Measurements from ENCODE around the gene LPAR2. TPM values are rescaled to one million over a fixed set of nuclear protein-coding genes. Genes with fewer than 3 reads are reported as not detected.

The LPAR2 gene
- total RNA-seq, 1 experiment from 2014 or later = 26.6 TPM

DNA sequence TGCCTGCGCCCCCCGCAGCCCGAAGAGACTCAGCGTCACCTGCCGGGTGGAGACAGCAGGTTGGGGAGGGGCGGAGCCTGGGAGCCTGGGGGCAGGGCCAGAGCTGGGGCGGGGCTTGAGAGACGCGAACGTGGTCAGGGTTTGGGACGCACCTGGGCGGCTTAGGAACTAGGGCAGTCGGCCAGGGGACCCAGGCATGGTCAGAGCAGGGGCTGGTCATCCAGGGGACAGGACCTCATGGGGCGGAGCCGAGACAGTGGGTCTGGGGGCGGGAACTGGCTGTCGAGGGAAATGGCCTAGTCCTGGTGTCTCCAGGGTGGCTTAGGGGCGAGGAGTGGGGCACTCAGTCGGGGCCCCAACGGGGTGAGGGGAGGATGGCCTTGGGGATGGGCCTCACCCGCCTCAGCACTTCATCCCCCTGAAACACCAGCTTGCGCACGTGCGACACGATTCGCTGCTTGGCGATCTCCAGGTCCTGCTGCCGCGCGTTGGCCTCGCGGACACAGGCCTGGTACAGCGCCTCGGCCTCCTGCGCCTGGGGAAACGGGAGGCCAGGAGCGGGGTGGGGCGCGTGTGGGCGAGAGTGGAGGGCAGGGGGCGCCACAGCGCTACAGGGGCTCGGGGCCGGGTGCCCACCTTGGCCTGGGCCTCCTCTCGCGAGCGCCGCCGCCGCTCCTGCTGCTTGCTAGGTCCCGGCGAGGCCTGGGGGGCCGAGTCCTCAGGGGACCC, 9.7 kb upstream of the LPAR2 start:
- POLR2A ChIA-PET (ENCODE audit: unreplicated experiment) = no interaction called here
- TF ChIP-seq EZH2phosphoT487 (IDR thresholded peaks at IDR 0.05; ENCODE audit: borderline replicate concordance, low read length) (no peak), CTCF (conservative IDR thresholded peaks at IDR 0.05; ENCODE audit: low read depth, low read length) (no peak), EZH2 (IDR thresholded peaks at IDR 0.05; ENCODE audit: low read length, unreplicated experiment) (no peak)

GRCh38 chr19:19637186-19637522, 9.1 kb upstream of the LPAR2 start:
- TF ChIP-seq EZH2 (IDR thresholded peaks at IDR 0.05; ENCODE audit: low read length, unreplicated experiment) = no peak
- TF ChIP-seq CTCF (conservative IDR thresholded peaks at IDR 0.05; ENCODE audit: low read depth, low read length) = no peak
- TF ChIP-seq EZH2phosphoT487 (IDR thresholded peaks at IDR 0.05; ENCODE audit: borderline replicate concordance, low read length) = no peak
- Histone ChIP-seq H2AFZ (ENCODE audit: low read length) (no peak overlapping the region), H3K79me2 (ENCODE audit: low read length) (0 out of 2 replicates have a peak, but pooled peaks cover 2% of the 10 kb centered on the region), H3K9me3 (ENCODE audit: low read length) (no peaks in the 10 kb centered on the region), H3F3A (ENCODE audit: low read length, unreplicated experiment) (no peaks in the 10 kb centered on the region), H3K4me3 (ENCODE audit: low read length) (no peak overlapping the region), H3K9me2 (replicated peaks; ENCODE audit: low read length) (no peaks in the 10 kb centered on the region), H3K27me3 (ENCODE audit: low read length) (no peaks in the 10 kb centered on the region), H3K4me2 (ENCODE audit: low read length) (no peak overlapping the region), H3K27ac (ENCODE audit: low read length) (no peak overlapping the region), H3K36me3 (ENCODE audit: low read depth, low read length) (peaks cover 3% of the 10 kb centered on the region; the same call in 1 of the 2 replicates), H3K9ac (ENCODE audit: low read length) (no peak overlapping the region), H3K4me1 (ENCODE audit: insufficient read depth, low read length) (no peaks in the 10 kb centered on the region), H4K20me1 (ENCODE audit: low read length) (no peaks in the 10 kb centered on the region)
- intact Hi-C loops (cut with micrococcal nuclease) = no loop called here
- BruUV-seq (replicated peaks) = no TSS peak
- POLR2A ChIA-PET (ENCODE audit: unreplicated experiment) = no interaction called here
- ATAC-seq = no peak
- CTCF ChIA-PET = no interaction called here
- DNase-seq = no peak

More for the DNA sequence above, 9.7 kb upstream of the LPAR2 start:
- H3K9ac ChIP-seq (ENCODE audit: low read length) = no peak overlapping the region
- no peaks in the 10 kb centered on the region for H3K4me1 ChIP-seq (ENCODE audit: insufficient read depth, low read length)
- 0 out of 2 replicates have a peak, but pooled peaks cover 6% of the 10 kb centered on the region for H3K79me2 ChIP-seq (ENCODE audit: low read length)
- no peaks in the 10 kb centered on the region for H3F3A ChIP-seq (ENCODE audit: low read length, unreplicated experiment)
- intact Hi-C loops (cut with micrococcal nuclease) = no loop called here
- no peak overlapping the region for H3K4me3 ChIP-seq (ENCODE audit: low read length)
- ATAC-seq = no peak
- no peaks in the 10 kb centered on the region for H3K9me2 ChIP-seq (replicated peaks; ENCODE audit: low read length)
- H2AFZ ChIP-seq (ENCODE audit: low read length) = no peak overlapping the region
- no TSS peak for BruUV-seq (replicated peaks)
- H3K4me2 ChIP-seq (ENCODE audit: low read length) = no peak overlapping the region
- H3K9me3 ChIP-seq (ENCODE audit: low read length) = no peaks in the 10 kb centered on the region
- CTCF ChIA-PET = no interaction called here
- no peaks in the 10 kb centered on the region for H3K27me3 ChIP-seq (ENCODE audit: low read length)
- DNase-seq = no peak
- no peak overlapping the region for H3K27ac ChIP-seq (ENCODE audit: low read length)
- no peaks in the 10 kb centered on the region for H4K20me1 ChIP-seq (ENCODE audit: low read length)
- H3K36me3 ChIP-seq (ENCODE audit: low read depth, low read length) = peaks cover 3% of the 10 kb centered on the region; the same call in 1 of the 2 replicates

DNA sequence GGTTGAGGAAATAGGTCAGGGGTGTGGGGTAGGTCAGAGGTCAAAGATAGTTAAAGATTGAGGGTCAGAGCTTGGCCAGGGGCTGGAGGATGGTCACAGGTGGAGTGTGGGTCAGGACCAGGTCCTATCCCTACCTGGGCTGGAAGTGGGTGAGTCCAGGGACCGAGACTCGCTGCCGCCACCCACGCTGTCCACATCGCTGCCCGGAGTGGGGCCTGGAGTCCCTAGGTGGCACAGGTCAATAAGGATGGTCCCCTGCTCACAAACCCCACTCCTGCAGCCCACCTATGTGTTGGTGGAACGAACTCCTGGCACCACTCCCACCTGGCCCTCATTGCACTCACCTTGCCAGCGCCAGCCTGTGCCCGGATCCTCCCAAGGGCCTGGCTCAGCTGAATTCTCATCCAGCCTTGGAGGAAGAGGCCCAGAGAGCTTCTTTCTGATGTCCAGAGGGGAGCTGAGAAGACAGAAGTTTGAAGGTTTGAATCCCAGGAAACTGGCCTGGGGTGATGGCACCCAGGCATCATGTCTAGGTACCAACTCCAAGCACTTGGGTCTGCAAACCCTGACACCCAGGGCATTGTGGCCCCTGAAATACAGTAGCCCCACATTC, 8.7 kb upstream of the LPAR2 start:
- Histone ChIP-seq H3K36me3 (ENCODE audit: low read depth, low read length) (peaks cover 3% of the 10 kb centered on the region; the same call in 1 of the 2 replicates), H3K27ac (ENCODE audit: low read length) (no peak overlapping the region), H3K4me2 (ENCODE audit: low read length) (no peak overlapping the region), H3K9ac (ENCODE audit: low read length) (no peak overlapping the region), H3K27me3 (ENCODE audit: low read length) (no peaks in the 10 kb centered on the region), H3K79me2 (ENCODE audit: low read length) (no peaks in the 10 kb centered on the region), H3K4me1 (ENCODE audit: insufficient read depth, low read length) (no peaks in the 10 kb centered on the region), H3K9me2 (replicated peaks; ENCODE audit: low read length) (no peaks in the 10 kb centered on the region), H3K9me3 (ENCODE audit: low read length) (no peaks in the 10 kb centered on the region), H2AFZ (ENCODE audit: low read length) (no peak overlapping the region), H4K20me1 (ENCODE audit: low read length) (no peaks in the 10 kb centered on the region), H3K4me3 (ENCODE audit: low read length) (no peak overlapping the region), H3F3A (ENCODE audit: low read length, unreplicated experiment) (no peaks in the 10 kb centered on the region)
- ChIA-PET CTCF (no interaction called here), POLR2A (ENCODE audit: unreplicated experiment) (no interaction called here)
- BruUV-seq (replicated peaks) = no TSS peak
- ATAC-seq (no peak), DNase-seq (no peak)
- TF ChIP-seq EZH2phosphoT487 (IDR thresholded peaks at IDR 0.05; ENCODE audit: borderline replicate concordance, low read length) (no peak), EZH2 (IDR thresholded peaks at IDR 0.05; ENCODE audit: low read length, unreplicated experiment) (no peak), CTCF (conservative IDR thresholded peaks at IDR 0.05; ENCODE audit: low read depth, low read length) (no peak)
- intact Hi-C loops (cut with micrococcal nuclease) = no loop called here

Measured in PC-3 (cell line).